Colonic mucosa (tissue), 4 donors: ENCODE results near the gene TENM4. TPM values are rescaled to one million over a fixed set of nuclear protein-coding genes. Genes with fewer than 3 reads are reported as not detected.

Experiments
- DNase-seq: peaks from one replicate; pipeline ENCODE4 v3.0.0-alpha.2; 2020
- H3K27ac ChIP-seq: fragments of 200-600 bp; one replicate; pipeline ENCODE4 v1.8.0; 2021
- H3K27me3 ChIP-seq: fragments of 200-600 bp; one replicate; pipeline ENCODE4 v1.8.0; 2021
- H3K36me3 ChIP-seq: fragments of 200-600 bp; one replicate; pipeline ENCODE4 v1.8.0; 2021
- H3K4me1 ChIP-seq: fragments of 200-600 bp; one replicate; pipeline ENCODE4 v1.8.0; 2021; ENCODE audit warnings: mild to moderate bottlenecking
- H3K4me3 ChIP-seq: fragments of 200-600 bp; one replicate; pipeline ENCODE4 v1.8.0; 2021
- H3K9ac ChIP-seq, 2 donors: one replicate each; pipeline ENCODE4 v1.7.0; 2013; ENCODE audit warnings: control low read depth in 2 of 2, low read depth in 2 of 2, low read length in 2 of 2
- H3K9me3 ChIP-seq: fragments of 200-600 bp; one replicate; pipeline ENCODE4 v1.8.0; 2021
- intact Hi-C: fragments of 100-400 bp; cut with DNase I; formaldehyde crosslinking; loops from one replicate; pipeline ENCODE4 v1.14.1; 2022
- total RNA-seq, 2 donors: library from RNA; stranded (reverse); fragmentation: NEBNext Ultra II Directional in 1 of 2; extraction: Animal tissue kit (Norgen Biotek cat#: 25700) in 1 of 2; gene quantifications; one replicate each; pipeline ENCODE4 v1.2.1, GENCODE V29; 2021
- TF ChIP-seq, protein P1 (sequence below): fragments of 200-600 bp; IDR thresholded peaks from one replicate; pipeline ENCODE4 v1.8.0; 2022; ENCODE audit warnings: antibody characterized with exemption, mild to moderate bottlenecking
- donor health status: healthy.
- donor health status: DM: no; HTN: no; CAD: no.
- donor health status: DM: no; HTN: no; CAD: no.

TENM4 gene
- total RNA-seq, 2 donors from 2014 or later = 0.48 to 1.2 TPM

DNA sequence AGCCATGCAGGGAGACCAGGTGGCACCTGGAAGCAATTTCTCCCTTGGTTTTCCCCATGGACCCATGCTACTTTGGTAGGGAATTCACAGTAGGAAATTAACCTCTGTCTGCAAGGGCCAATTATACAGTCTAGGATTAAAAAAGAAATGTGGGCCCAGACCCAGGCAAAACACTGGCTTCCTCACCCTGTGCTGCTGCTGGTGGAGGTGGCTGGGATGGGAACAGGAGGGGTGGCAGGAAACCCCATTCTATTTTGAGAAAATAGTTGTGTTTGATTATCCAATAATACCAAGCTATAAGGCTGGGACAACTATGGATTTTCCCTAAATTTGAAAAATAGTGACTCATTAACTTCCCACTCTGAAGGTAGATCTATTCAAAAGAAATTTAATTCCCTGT is 449.1 kb downstream of the TENM4 start:
- H3K9ac ChIP-seq = no peak overlapping the region
- TF ChIP-seq, protein P1, sequence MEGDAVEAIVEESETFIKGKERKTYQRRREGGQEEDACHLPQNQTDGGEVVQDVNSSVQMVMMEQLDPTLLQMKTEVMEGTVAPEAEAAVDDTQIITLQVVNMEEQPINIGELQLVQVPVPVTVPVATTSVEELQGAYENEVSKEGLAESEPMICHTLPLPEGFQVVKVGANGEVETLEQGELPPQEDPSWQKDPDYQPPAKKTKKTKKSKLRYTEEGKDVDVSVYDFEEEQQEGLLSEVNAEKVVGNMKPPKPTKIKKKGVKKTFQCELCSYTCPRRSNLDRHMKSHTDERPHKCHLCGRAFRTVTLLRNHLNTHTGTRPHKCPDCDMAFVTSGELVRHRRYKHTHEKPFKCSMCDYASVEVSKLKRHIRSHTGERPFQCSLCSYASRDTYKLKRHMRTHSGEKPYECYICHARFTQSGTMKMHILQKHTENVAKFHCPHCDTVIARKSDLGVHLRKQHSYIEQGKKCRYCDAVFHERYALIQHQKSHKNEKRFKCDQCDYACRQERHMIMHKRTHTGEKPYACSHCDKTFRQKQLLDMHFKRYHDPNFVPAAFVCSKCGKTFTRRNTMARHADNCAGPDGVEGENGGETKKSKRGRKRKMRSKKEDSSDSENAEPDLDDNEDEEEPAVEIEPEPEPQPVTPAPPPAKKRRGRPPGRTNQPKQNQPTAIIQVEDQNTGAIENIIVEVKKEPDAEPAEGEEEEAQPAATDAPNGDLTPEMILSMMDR = no peak
- no peak overlapping the region for H3K4me3 ChIP-seq
- DNase-seq = no peak
- no peak overlapping the region for H3K27ac ChIP-seq
- no peaks in the 10 kb centered on the region for H3K27me3 ChIP-seq
- H3K36me3 ChIP-seq = no peaks in the 10 kb centered on the region
- no peaks in the 10 kb centered on the region for H3K4me1 ChIP-seq
- no peaks in the 10 kb centered on the region for H3K9me3 ChIP-seq
- intact Hi-C loops = no loop called here

DNA sequence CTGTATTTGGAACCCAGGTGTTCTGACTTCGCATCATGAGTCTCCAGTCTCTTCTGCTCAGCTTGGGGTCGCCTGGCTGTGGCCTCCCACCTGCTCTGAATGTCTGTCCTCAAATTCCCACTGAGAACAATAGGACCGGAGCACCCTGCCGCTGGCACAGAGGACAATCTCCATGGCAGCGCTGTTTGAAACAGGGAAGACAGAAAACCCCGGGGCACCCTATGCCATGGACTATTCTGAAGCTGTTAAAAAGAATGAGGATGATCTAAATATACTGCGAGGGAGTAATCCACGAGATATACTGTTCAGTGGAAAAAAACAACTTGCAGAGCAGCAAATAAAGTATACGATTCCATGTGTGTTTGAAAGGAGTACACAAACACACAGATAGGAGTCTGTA is 450.6 kb downstream of the TENM4 start:
- no peak for DNase-seq
- Histone ChIP-seq H3K27me3 (no peaks in the 10 kb centered on the region), H3K9ac (no peak overlapping the region), H3K36me3 (no peaks in the 10 kb centered on the region), H3K4me3 (no peak overlapping the region), H3K4me1 (no peaks in the 10 kb centered on the region), H3K27ac (no peak overlapping the region), H3K9me3 (no peaks in the 10 kb centered on the region)
- TF ChIP-seq, protein P1 = no peak
- intact Hi-C loops = no loop called here

DNA sequence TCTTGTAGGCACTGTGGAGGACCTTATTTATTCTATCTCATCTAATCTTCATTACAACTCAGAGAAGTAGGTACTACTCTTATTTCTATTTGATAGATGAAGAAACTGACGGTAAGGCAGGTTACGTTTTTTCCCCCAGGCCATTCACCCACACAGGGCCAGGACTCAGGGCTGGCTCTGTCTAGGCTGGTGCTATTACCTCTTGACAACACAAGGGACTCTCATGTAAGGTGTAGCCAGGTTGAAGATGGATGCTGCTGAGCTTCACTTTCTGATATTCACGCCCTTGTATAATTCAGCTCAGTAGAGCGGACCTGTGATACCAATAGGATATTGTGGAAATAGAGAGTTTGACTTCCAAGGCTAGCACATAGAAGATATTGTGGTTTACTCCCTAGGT is 453.1 kb downstream of the TENM4 start:
- H3K4me1 ChIP-seq = no peaks in the 10 kb centered on the region
- intact Hi-C loops = no loop called here
- no peaks in the 10 kb centered on the region for H3K9me3 ChIP-seq
- DNase-seq = no peak
- H3K4me3 ChIP-seq = no peak overlapping the region
- H3K36me3 ChIP-seq = no peaks in the 10 kb centered on the region
- H3K27me3 ChIP-seq = no peaks in the 10 kb centered on the region
- no peak overlapping the region for H3K9ac ChIP-seq
- TF ChIP-seq, protein P1 = no peak
- no peak overlapping the region for H3K27ac ChIP-seq

DNA sequence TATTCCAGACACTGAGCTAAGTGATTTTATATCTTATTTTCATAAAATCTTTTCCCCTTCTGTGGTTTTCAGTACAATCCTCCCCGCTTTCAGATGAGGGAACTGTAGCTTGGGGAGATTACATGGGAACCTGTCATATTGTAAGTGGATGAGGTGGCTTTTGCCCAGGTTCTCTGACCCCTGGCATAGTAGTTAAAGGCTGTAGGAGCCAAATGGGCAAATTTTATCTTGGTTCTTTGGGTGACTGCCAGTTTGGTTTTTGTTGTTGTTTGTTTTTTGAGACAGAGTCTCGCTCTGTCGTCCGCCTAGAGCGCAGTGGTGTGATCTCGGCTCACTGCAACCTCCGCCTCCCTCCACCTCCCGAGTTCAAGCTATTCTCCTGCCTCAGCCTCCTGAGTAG is 454.5 kb downstream of the TENM4 start:
- H3K27me3 ChIP-seq = no peaks in the 10 kb centered on the region
- intact Hi-C loops = no loop called here
- no peaks in the 10 kb centered on the region for H3K36me3 ChIP-seq
- H3K4me1 ChIP-seq = no peaks in the 10 kb centered on the region
- H3K9ac ChIP-seq = no peak overlapping the region
- H3K9me3 ChIP-seq = no peaks in the 10 kb centered on the region
- no peak overlapping the region for H3K27ac ChIP-seq
- no peak overlapping the region for H3K4me3 ChIP-seq
- DNase-seq = no peak
- TF ChIP-seq, protein P1 = no peak

DNA sequence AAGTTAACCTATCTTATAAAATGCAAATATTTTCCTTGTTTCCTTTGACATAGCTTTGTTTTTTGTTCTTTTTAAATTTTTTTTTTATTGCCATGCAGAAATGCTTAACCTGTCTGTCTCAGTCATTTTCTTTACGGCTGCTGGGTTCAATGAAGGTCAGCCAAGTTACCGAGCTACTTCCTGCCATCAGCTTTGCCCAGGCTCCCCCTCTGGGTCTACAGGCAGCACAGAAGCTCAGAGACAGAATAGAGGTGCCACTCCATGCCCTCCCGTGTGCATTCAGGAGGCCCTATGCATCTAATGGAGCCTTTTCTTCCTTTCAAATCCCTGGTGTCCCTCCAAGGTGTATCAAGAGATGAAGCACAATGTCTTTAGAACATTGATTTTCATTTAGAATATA is 455.2 kb downstream of the TENM4 start:
- DNase-seq = no peak
- Histone ChIP-seq H3K4me1 (no peaks in the 10 kb centered on the region), H3K27me3 (no peaks in the 10 kb centered on the region), H3K9me3 (no peaks in the 10 kb centered on the region), H3K9ac (no peak overlapping the region), H3K36me3 (no peaks in the 10 kb centered on the region), H3K27ac (no peak overlapping the region), H3K4me3 (no peak overlapping the region)
- TF ChIP-seq, protein P1 = no peak
- intact Hi-C loops = no loop called here

DNA sequence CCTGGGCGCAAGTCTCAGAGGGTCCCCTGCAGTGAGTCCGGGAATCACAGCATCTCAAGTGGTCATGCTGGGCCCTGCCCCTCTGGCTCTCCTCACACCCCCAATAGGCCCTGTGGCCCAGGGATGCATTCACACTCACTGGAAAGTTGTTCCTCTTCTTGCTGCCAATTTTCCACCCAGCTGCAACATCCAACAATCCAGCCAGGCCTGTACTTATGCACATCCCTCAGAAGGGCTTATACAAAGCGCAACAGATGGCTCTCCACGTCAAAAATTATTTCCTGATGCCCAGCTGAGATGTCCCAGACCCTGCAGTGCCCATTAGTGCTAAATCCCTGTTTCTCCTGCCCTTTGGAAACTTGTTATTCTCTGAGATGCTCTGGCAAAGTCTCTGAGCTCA is 458.4 kb downstream of the TENM4 start:
- H3K4me1 ChIP-seq = no peaks in the 10 kb centered on the region
- no peak overlapping the region for H3K9ac ChIP-seq
- no peaks in the 10 kb centered on the region for H3K36me3 ChIP-seq
- intact Hi-C loops = no loop called here
- no peak overlapping the region for H3K4me3 ChIP-seq
- TF ChIP-seq, protein P1 = no peak
- no peaks in the 10 kb centered on the region for H3K9me3 ChIP-seq
- H3K27ac ChIP-seq = no peak overlapping the region
- no peak for DNase-seq
- no peaks in the 10 kb centered on the region for H3K27me3 ChIP-seq
